HG03432 (cell line): ENCODE results near the gene GJC3.
A peak's percentile ranks its signal among the peaks of the same experiment; 100 is the strongest.
"Not testable (repeated sequence)": the region's sequence is repeated elsewhere in the genome, so short reads cannot be mapped to it uniquely, and the experiment has no call there.

Source experiments
- ATAC-seq: cut with Tn5 transposase; IDR thresholded peaks from one replicate; pipeline ENCODE4 v1.9.1; 2021; ENCODE audit warnings: mild to moderate bottlenecking, moderate library complexity; ENCODE audit not compliant: unreplicated experiment

Gene GJC3

GRCh38 chr7:99930376-99930775, 956 bp upstream of the GJC3 start:
- no peak for ATAC-seq

GRCh38 chr7:99929730-99930053, 272 bp upstream of the GJC3 start:
- no peak for ATAC-seq

GRCh38 chr7:99928188-99928587, 1.2 kb downstream of the GJC3 start:
- ATAC-seq = no peak

- no peak for ATAC-seq
Measured at GRCh38 chr7:99927536-99927935, 1.9 kb downstream of the GJC3 start.

- no peak for ATAC-seq
Measured at GRCh38 chr7:99926321-99926720, 3.1 kb downstream of the GJC3 start.

- ATAC-seq = no peak
Measured at GRCh38 chr7:99923200-99923599, 6.2 kb downstream of the GJC3 start.

- no peak for ATAC-seq
Measured at GRCh38 chr7:99920149-99920548, 9.3 kb downstream of the GJC3 start.

- ATAC-seq = no peak
Measured at GRCh38 chr7:99919814-99920112, 9.7 kb downstream of the GJC3 start.

- ATAC-seq = peak; percentile 97
Measured at GRCh38 chr7:99918959-99919813, 10.2 kb downstream of the GJC3 start, which contains the start of gene TRIM4. TSS of gene TRIM4 (minus strand) at chr7:99919530. CDS start at chr7:99919401, 129 bp downstream.

GRCh38 chr7:99910976-99911375, 18.4 kb downstream of the GJC3 start:
- no peak for ATAC-seq

GRCh38 chr7:99901581-99901980, 27.8 kb downstream of the GJC3 start:
- no peak for ATAC-seq

- no peak for ATAC-seq
Measured at GRCh38 chr7:99899830-99900519, 29.4 kb downstream of the GJC3 start.

- ATAC-seq = no peak
Measured at GRCh38 chr7:99898836-99899235, 30.6 kb downstream of the GJC3 start.

- ATAC-seq = no peak
Measured at GRCh38 chr7:99898023-99898357, 31.4 kb downstream of the GJC3 start.

GRCh38 chr7:99897322-99898022, 31.9 kb downstream of the GJC3 start:
- ATAC-seq = no peak

GRCh38 chr7:99894738-99895137, 34.7 kb downstream of the GJC3 start:
- ATAC-seq = no peak

- ATAC-seq = no peak
Measured at GRCh38 chr7:99893280-99893679, 36.1 kb downstream of the GJC3 start.

GRCh38 chr7:99890348-99890747, 39.1 kb downstream of the GJC3 start:
- ATAC-seq = not testable (repeated sequence)

- not testable (repeated sequence) for ATAC-seq
Measured at GRCh38 chr7:99888366-99888765, 41.1 kb downstream of the GJC3 start.

GRCh38 chr7:99881370-99881769, 48.0 kb downstream of the GJC3 start:
- no peak for ATAC-seq

GRCh38 chr7:99876933-99877332, 52.5 kb downstream of the GJC3 start, which contains the start of gene OR2AE1:
TSS of gene OR2AE1 (minus strand) at chr7:99877033. CDS start at chr7:99877033, 0 bp downstream.
- ATAC-seq = no peak

- ATAC-seq = no peak
Measured at GRCh38 chr7:99876491-99876890, 52.9 kb downstream of the GJC3 start.
